GM18868 (cell line): ENCODE results near the gene PIWIL4.
"Not testable (repeated sequence)": the region's sequence is repeated elsewhere in the genome, so short reads cannot be mapped to it uniquely, and the experiment has no call there.

Source experiments
- ATAC-seq: cut with Tn5 transposase; IDR thresholded peaks from one replicate; pipeline ENCODE4 v1.9.1; 2021; ENCODE audit warnings: mild to moderate bottlenecking, moderate library complexity; ENCODE audit not compliant: unreplicated experiment

PIWIL4 gene

GRCh38 chr11:94635072-94635471, 67.9 kb downstream of the PIWIL4 start:
- ATAC-seq: no peak

GRCh38 chr11:94636388-94636949, 69.3 kb downstream of the PIWIL4 start:
- ATAC-seq: no peak

GRCh38 chr11:94638301-94638901, 71.2 kb downstream of the PIWIL4 start:
- peak; percentile 27 for ATAC-seq

- peak; percentile 43 for ATAC-seq
Observed at GRCh38 chr11:94638902-94639373, 71.8 kb downstream of the PIWIL4 start.

- ATAC-seq: no peak
Observed at GRCh38 chr11:94639901-94640721, 72.9 kb downstream of the PIWIL4 start.

GRCh38 chr11:94641167-94641761, 74.1 kb downstream of the PIWIL4 start:
- no peak for ATAC-seq

GRCh38 chr11:94643186-94643585, 76.0 kb downstream of the PIWIL4 start:
- ATAC-seq: not testable (repeated sequence)

- ATAC-seq: no peak
Observed at GRCh38 chr11:94647926-94648325, 80.8 kb downstream of the PIWIL4 start.

GRCh38 chr11:94648789-94649188, 81.6 kb downstream of the PIWIL4 start:
- ATAC-seq: no peak

GRCh38 chr11:94649254-94649653, 82.1 kb downstream of the PIWIL4 start:
- ATAC-seq: no peak

- no peak for ATAC-seq
Observed at GRCh38 chr11:94649964-94650623, 82.9 kb downstream of the PIWIL4 start.

- no peak for ATAC-seq
Observed at GRCh38 chr11:94650756-94651155, 83.6 kb downstream of the PIWIL4 start.

GRCh38 chr11:94652735-94653284, 85.6 kb downstream of the PIWIL4 start:
- ATAC-seq: no peak

GRCh38 chr11:94653561-94653960, 86.4 kb downstream of the PIWIL4 start:
- ATAC-seq: no peak

- ATAC-seq: no peak
Observed at GRCh38 chr11:94654201-94654600, 87.0 kb downstream of the PIWIL4 start.

GRCh38 chr11:94655291-94655690, 88.1 kb downstream of the PIWIL4 start:
- no peak for ATAC-seq

- no peak for ATAC-seq
Observed at GRCh38 chr11:94655956-94656355, 88.8 kb downstream of the PIWIL4 start.

GRCh38 chr11:94656968-94657367, 89.8 kb downstream of the PIWIL4 start:
- no peak for ATAC-seq

- ATAC-seq: no peak
Observed at GRCh38 chr11:94657629-94658028, 90.5 kb downstream of the PIWIL4 start.

- no peak for ATAC-seq
Observed at GRCh38 chr11:94658386-94658785, 91.2 kb downstream of the PIWIL4 start.

GRCh38 chr11:94658888-94659287, 91.7 kb downstream of the PIWIL4 start:
- no peak for ATAC-seq
